BLaER1 (cell line): ENCODE results near the gene NUCKS1.
A peak's percentile ranks its signal among the peaks of the same experiment; 100 is the strongest.
"Not testable (repeated sequence)": the region's sequence is repeated elsewhere in the genome, so short reads cannot be mapped to it uniquely, and the experiment has no call there.

ENCODE experiments used
- H3K27ac ChIP-seq: shearing (Covaris generic); formaldehyde crosslinking; 2 replicates; pipeline ENCODE4 v1.8.1; 2022
- H3K27me3 ChIP-seq: shearing (Covaris generic); formaldehyde crosslinking; 2 replicates; pipeline ENCODE4 v1.8.1; 2022
- H3K36me3 ChIP-seq: shearing (Covaris generic); formaldehyde crosslinking; 2 replicates; pipeline ENCODE4 v1.8.1; 2022
- H3K4me1 ChIP-seq: shearing (Covaris generic); formaldehyde crosslinking; 2 replicates; pipeline ENCODE4 v1.8.1; 2022
- H3K4me2 ChIP-seq: shearing (Covaris generic); formaldehyde crosslinking; 2 replicates; pipeline ENCODE4 v1.8.1; 2022
- H3K4me3 ChIP-seq: shearing (Covaris generic); formaldehyde crosslinking; 2 replicates; pipeline ENCODE4 v1.8.1; 2022
- H3K9ac ChIP-seq: shearing (Covaris generic); formaldehyde crosslinking; 2 replicates; pipeline ENCODE4 v1.8.1; 2022
- H3K9me3 ChIP-seq: shearing (Covaris generic); formaldehyde crosslinking; 2 replicates; pipeline ENCODE4 v1.8.1; 2022
- H4K20me1 ChIP-seq: shearing (Covaris generic); formaldehyde crosslinking; 2 replicates; pipeline ENCODE4 v1.8.1; 2022
- Cebpa-rat ChIP-seq: shearing (Covaris generic); IDR thresholded peaks from 2 replicates; pipeline ENCODE4 v1.8.1; 2022

The NUCKS1 gene

GRCh38 chr1:205741681-205742080 is 8.3 kb downstream of the NUCKS1 start:
- Histone ChIP-seq H3K4me3 (no peak overlapping the region), H4K20me1 (peaks cover 100% of the 10 kb centered on the region), H3K27me3 (no peaks in the 10 kb centered on the region), H3K9me3 (no peaks in the 10 kb centered on the region), H3K4me1 (peaks cover 36% of the 10 kb centered on the region), H3K4me2 (0 out of 2 replicates have a peak overlapping the region, but pooled peaks have one; percentile 4), H3K27ac (no peak overlapping the region), H3K36me3 (peaks cover 76% of the 10 kb centered on the region), H3K9ac (no peak overlapping the region)
- no peak for TF ChIP-seq Cebpa-rat

DNA sequence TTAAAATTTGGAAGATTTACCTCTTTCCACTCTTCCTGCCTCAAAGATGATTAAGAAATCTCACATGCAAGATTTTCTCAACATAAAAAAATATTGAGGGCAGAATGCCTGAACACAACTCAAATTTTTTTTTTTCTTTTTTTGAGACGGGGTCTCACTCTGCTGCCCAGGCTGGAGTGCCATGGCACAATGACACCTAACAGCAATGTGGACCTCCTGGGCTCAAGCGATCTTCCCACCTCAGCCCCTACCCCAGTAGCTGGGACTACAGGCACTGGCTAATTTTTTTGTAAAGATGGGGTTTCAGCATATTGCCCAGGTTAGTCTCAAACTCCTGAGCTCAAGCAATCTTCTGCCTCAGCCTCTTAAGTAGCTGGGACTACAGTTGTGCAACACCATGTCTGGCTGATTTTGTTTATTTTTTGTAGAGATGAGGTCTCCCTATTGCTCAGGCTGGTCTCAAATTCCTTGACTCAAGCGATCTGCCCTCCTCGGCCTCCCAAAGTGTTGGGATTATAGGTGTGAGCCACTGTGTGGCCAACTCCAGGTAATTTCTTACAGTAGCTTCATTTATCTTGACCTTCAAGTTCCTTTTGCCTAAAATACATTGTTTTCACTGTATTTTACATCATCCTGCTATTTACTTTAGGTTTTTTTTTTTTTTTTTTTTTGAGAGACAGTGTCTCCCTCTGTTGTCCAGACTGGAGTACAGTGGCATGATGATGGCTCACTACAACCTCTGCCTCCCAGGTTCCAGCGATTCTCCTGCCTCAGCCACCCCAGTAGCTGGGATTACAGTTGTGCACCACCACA is 10.4 kb downstream of the NUCKS1 start:
- Histone ChIP-seq H3K4me1 (peaks cover 21% of the 10 kb centered on the region), H3K27ac (no peak overlapping the region), H3K36me3 (peaks cover 78% of the 10 kb centered on the region), H3K9ac (no peak overlapping the region), H4K20me1 (peaks cover 100% of the 10 kb centered on the region), H3K9me3 (no peaks in the 10 kb centered on the region), H3K4me2 (no peak overlapping the region), H3K4me3 (no peak overlapping the region), H3K27me3 (no peaks in the 10 kb centered on the region)
- no peak for TF ChIP-seq Cebpa-rat

DNA sequence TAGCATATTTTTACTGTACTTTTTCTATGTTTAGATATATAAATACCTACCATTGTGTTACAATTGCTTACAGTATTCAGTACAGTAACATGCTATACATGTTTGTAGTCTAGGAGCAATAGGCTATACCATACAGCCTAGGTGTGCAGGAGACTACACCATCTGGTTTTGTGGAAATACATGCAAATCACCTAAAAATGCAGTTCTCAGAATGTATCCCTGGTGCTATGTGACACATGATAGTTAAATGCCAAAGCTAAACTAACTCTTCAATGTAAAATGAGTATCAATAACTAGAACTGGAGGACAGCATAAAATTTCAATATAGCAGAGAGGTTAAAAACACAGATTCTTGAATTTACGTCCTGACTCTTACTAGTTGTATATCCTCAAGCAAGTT is 14.8 kb downstream of the NUCKS1 start:
- Histone ChIP-seq H3K27ac (no peak overlapping the region), H3K27me3 (no peaks in the 10 kb centered on the region), H3K4me1 (no peaks in the 10 kb centered on the region), H3K36me3 (peaks cover 84% of the 10 kb centered on the region), H3K4me3 (no peak overlapping the region), H4K20me1 (peaks cover 100% of the 10 kb centered on the region), H3K9me3 (no peaks in the 10 kb centered on the region), H3K9ac (no peak overlapping the region), H3K4me2 (no peak overlapping the region)
- no peak for TF ChIP-seq Cebpa-rat

DNA sequence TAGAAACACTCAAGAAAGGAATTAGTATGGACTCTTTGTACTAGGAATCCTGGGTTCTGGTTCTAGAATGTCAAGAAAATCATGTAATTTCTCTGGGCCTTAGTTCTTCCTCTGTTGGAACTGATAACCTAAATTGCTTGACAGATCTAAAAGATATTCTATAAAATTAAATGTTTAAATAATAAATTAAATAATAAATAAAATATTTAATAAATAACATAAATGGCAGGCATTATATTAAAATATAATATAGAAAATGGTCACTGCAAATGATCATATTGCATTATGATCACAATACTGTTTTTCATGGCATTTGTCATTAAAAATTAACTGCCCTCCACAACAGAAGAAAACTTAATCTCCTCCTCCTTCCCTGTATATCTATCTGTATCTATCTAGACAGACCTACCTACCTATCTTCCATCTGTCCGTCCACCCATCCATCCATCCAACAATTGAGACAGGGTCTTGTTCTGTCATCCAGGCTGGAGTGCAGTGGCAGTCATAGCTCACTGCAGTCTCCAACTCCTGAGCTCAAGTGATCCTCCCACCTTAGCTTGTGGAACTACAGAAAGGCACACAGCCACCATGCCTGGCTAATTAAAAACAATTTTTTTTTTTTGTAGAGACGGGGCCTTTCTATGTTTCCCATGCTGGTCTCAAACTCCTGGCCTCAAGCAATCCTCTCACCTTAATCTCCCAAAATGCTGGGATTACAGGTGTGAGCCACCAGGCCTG is 16.4 kb downstream of the NUCKS1 start:
- Histone ChIP-seq H4K20me1 (peaks cover 100% of the 10 kb centered on the region), H3K4me2 (no peak overlapping the region), H3K27ac (no peak overlapping the region)

GRCh38 chr1:205729945-205730610 is 19.9 kb downstream of the NUCKS1 start:
- TF ChIP-seq Cebpa-rat: no peak
- Histone ChIP-seq H3K27me3 (no peaks in the 10 kb centered on the region), H3K4me2 (no peak overlapping the region), H3K9ac (no peak overlapping the region), H3K4me3 (no peak overlapping the region), H4K20me1 (peaks cover 100% of the 10 kb centered on the region), H3K36me3 (peaks cover 85% of the 10 kb centered on the region), H3K27ac (no peak overlapping the region), H3K9me3 (no peaks in the 10 kb centered on the region), H3K4me1 (no peaks in the 10 kb centered on the region)

More for the DNA sequence above, 16.4 kb downstream of the NUCKS1 start:
- TF ChIP-seq Cebpa-rat: no peak
- H3K4me1 ChIP-seq: no peaks in the 10 kb centered on the region
- H3K4me3 ChIP-seq: no peak overlapping the region
- H3K9ac ChIP-seq: no peak overlapping the region
- H3K36me3 ChIP-seq: peaks cover 84% of the 10 kb centered on the region
- H3K9me3 ChIP-seq: no peaks in the 10 kb centered on the region
- no peaks in the 10 kb centered on the region for H3K27me3 ChIP-seq

DNA sequence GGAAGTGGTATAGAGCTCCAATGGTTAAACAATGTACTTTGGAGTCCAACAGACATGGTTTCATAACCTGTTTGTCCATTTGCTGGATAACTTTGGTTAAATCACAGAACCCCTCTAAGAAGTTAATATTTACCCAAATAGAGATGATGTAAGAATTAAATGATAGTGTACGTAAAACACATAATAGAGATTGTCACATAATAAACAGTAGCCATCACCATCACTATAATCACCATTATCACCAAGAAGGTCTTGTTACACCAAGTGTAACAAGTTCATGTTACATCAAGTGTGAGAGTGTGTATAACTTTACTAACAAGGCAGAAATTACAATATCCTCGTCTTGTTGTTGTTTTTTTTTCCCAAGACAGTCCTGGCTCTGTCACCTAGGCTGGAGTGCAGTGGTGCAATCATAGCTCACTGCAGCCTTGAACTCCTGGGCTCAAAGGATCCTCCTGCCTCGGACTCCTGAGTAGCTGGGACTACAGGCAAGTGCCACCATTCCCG is 23.3 kb downstream of the NUCKS1 start:
- Histone ChIP-seq H3K36me3 (peaks cover 91% of the 10 kb centered on the region), H3K4me1 (no peaks in the 10 kb centered on the region), H3K27me3 (no peaks in the 10 kb centered on the region), H3K9ac (no peak overlapping the region), H3K4me2 (no peak overlapping the region), H4K20me1 (peaks cover 81% of the 10 kb centered on the region), H3K9me3 (no peaks in the 10 kb centered on the region), H3K27ac (no peak overlapping the region), H3K4me3 (no peak overlapping the region)
- TF ChIP-seq Cebpa-rat: no peak

GRCh38 chr1:205725514-205725913 is 24.5 kb downstream of the NUCKS1 start:
- H3K9ac ChIP-seq: no peak overlapping the region
- no peaks in the 10 kb centered on the region for H3K4me1 ChIP-seq
- H4K20me1 ChIP-seq: peaks cover 73% of the 10 kb centered on the region
- H3K4me2 ChIP-seq: no peak overlapping the region
- TF ChIP-seq Cebpa-rat: no peak
- H3K27me3 ChIP-seq: no peaks in the 10 kb centered on the region
- peaks cover 92% of the 10 kb centered on the region for H3K36me3 ChIP-seq
- no peak overlapping the region for H3K27ac ChIP-seq
- H3K4me3 ChIP-seq: no peak overlapping the region
- H3K9me3 ChIP-seq: no peaks in the 10 kb centered on the region

DNA sequence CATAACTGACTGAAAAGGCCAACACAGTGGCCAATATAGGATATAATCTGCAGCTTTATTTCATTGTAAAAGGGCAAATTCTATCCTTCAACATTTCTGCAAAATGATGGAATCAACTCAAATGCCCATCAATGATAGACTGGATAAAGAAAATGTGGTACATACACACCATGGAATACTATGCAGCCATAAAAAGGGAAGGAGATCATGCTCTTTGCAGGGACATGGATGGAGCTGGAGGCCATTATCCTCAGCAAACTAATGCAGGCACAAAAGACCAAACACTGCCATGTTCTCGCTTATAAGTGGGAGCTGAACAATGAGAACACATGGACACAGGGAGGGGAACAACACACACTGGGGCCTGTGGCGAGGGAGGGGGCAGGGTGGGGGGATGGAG is 29.2 kb downstream of the NUCKS1 start:
- not testable (repeated sequence) for H3K27me3 ChIP-seq, H3K9me3 ChIP-seq, H3K27ac ChIP-seq, H3K4me3 ChIP-seq, H3K4me2 ChIP-seq, H3K4me1 ChIP-seq, H3K9ac ChIP-seq
- H4K20me1 ChIP-seq: peaks cover 31% of the 10 kb centered on the region
- H3K36me3 ChIP-seq: peaks cover 100% of the 10 kb centered on the region

GRCh38 chr1:205719762-205720161 is 30.2 kb downstream of the NUCKS1 start:
- Histone ChIP-seq H4K20me1 (peaks cover 24% of the 10 kb centered on the region; the same call in 1 of the 2 replicates), H3K9me3 (no peaks in the 10 kb centered on the region), H3K4me3 (no peak overlapping the region), H3K4me2 (no peak overlapping the region), H3K4me1 (no peaks in the 10 kb centered on the region), H3K9ac (no peak overlapping the region), H3K27me3 (no peaks in the 10 kb centered on the region), H3K27ac (no peak overlapping the region), H3K36me3 (peaks cover 100% of the 10 kb centered on the region)
- no peak for TF ChIP-seq Cebpa-rat

DNA sequence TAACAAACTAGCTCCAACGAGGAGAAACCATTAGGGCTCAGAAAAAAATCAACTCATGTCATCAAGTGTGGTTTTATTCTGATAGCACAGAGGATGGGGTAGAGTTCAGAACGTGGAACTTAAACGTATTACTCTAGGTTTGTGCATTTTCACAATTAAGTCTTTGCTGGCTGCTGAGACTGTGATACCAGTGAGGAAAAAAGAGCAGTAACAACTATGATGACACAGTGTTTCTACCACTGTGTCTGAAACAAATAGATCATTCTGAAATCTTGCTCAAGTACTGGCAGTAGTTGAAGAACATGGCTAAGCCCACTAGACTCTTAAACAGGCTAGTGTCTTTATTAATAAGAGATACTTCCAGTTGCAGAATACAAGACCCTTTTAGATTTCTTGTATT is 31.0 kb downstream of the NUCKS1 start:
- Histone ChIP-seq H3K36me3 (peaks cover 100% of the 10 kb centered on the region), H3K9ac (no peak overlapping the region), H3K27ac (no peak overlapping the region), H4K20me1 (peaks cover 19% of the 10 kb centered on the region; the same call in 1 of the 2 replicates), H3K4me1 (no peaks in the 10 kb centered on the region), H3K27me3 (no peaks in the 10 kb centered on the region), H3K9me3 (no peaks in the 10 kb centered on the region), H3K4me2 (no peak overlapping the region), H3K4me3 (no peak overlapping the region)
- no peak for TF ChIP-seq Cebpa-rat
